ENCODE results near the gene THSD7A.

THSD7A gene

GRCh38 chr7:11702938-11703337 is 129.1 kb downstream of the THSD7A start:
- DNase-seq = no peak

GRCh38 chr7:11701829-11702560 is 130.0 kb downstream of the THSD7A start:
- no peak for DNase-seq

GRCh38 chr7:11699666-11700065 is 132.3 kb downstream of the THSD7A start:
- no peak for DNase-seq

GRCh38 chr7:11698384-11698871 is 133.6 kb downstream of the THSD7A start:
- no peak for DNase-seq

DNA sequence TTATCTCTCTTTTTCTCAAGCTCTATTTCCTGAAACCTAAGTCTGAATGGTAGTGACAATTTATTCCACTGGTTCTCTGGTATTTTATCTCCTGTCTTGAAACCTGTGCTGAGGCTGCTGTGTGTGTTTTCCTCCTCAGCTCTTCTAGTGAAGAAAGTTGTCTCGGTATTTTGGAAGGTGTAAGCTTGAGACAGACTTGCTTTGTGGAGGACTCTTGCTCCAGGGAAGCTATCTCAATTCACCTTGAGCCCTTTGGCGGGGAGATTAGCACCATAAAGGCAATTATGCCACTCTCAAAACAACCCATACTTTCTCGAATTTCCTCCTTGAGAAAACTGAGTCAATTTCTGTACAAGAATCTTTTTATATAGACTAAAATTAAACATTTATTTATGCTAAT is 141.6 kb downstream of the THSD7A start:
- no peak for DNase-seq

- no peak for DNase-seq
These were observed 142.9 kb downstream of the THSD7A start for GRCh38 chr7:11689096-11689495.

- no peak for DNase-seq
These were observed 150.5 kb downstream of the THSD7A start for GRCh38 chr7:11681461-11681860.

GRCh38 chr7:11675163-11675562 is 156.8 kb downstream of the THSD7A start:
- DNase-seq = no peak

- DNase-seq = no peak
These were observed 163.3 kb downstream of the THSD7A start for GRCh38 chr7:11668727-11669126.

- DNase-seq = no peak
These were observed 164.2 kb downstream of the THSD7A start for GRCh38 chr7:11667810-11668185.

DNA sequence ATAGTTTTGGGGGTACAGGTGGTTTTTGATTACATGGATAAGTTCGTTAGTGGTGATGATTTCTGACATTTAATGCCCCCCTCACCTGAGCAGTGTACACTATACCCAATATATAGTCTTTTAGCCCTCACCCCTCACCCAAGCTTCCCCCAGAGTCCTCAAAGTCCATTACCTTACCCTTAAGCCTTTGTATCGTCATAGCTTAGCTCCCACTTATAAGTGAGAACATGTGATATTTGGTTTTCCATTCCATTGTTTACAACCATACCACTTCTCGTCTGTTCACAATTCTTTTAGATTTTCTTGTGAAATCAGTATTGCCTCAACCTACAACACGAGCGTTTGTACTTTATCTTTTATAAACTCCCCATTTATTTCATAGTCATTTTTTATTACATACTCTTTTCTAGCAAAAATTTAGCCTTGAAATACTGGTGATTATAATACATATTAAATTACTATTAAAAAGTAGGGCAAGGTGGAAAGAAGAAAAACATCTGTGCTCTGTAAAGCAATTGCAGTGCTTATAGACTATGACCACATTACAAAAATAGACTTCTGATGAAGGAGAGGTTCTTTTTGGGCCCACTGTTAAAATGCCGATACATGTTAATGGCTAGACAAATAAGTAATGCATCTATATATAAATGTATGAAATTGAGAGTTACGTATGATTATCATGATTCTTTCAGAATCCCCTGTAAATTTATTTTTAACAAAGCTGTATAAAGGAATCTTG is 164.8 kb downstream of the THSD7A start:
- DNase-seq = no peak

GRCh38 chr7:11665357-11665756 is 166.6 kb downstream of the THSD7A start:
- DNase-seq = no peak

DNA sequence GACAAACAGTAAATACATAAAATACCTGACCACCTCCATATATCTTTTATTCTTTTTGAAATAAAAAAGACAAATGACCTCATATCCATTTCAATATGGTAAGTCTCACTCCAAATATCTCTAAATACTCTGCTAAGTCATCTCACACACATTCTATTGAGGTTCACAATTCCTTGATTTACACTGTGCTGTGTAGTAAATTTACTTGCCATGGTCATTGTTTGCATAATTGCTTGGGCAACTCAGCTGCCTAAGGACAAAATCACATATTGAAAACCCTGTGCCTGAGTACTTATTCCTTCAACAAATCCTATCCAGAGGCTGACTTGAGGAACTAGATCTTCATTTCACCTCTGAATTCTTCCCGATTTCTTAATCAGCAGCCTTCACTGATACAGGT is 176.4 kb downstream of the THSD7A start:
- no peak for DNase-seq

GRCh38 chr7:11655163-11655562 is 176.8 kb downstream of the THSD7A start:
- DNase-seq = no peak

GRCh38 chr7:11650500-11650899 is 181.5 kb downstream of the THSD7A start:
- no peak for DNase-seq

DNA sequence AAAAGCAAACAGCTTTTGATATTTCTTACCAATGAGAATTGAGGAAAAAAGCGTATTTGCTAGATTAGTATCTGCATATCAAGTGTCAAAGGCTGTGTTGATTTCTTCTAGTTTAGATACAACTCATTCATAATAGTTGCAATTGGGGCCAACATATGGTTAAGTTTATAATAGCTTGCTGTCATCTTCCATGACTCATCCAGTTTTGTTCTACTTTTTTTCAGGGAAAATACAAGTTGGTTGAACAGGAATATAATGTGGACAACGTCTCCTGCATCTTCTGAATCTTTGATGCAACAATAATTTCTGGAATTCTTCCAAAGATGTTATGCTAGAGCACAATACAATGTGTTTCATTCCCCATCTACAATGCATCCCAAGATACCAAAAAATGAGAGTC is 182.0 kb downstream of the THSD7A start:
- no peak for DNase-seq

- no peak for DNase-seq
These were observed 183.0 kb downstream of the THSD7A start for GRCh38 chr7:11648980-11649379.

DNA sequence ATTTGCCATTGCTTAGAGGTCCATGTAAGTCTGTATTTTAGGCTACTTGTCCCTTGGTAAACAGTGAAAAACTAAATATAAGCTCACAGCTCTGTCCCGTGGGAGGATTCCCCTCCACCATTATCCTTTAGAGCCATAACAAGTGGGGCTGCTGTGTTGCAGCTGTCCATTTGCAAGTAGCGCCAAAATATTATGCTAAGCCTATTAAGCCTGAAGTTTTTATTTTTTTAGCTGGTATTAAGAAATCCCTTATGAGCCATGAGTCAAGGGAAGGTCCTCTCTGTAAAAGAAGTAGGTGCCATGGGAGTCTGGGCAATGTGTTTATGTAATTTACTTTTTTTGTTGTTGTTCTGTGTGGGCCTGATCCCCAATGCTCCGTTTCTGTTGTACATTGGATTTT is 183.9 kb downstream of the THSD7A start:
- DNase-seq = no peak

GRCh38 chr7:11642841-11643240 is 189.2 kb downstream of the THSD7A start:
- DNase-seq = no peak

- no peak for DNase-seq
These were observed 189.7 kb downstream of the THSD7A start for GRCh38 chr7:11642276-11642675.

GRCh38 chr7:11638011-11638774 is 193.8 kb downstream of the THSD7A start:
- DNase-seq = no peak

GRCh38 chr7:11636274-11636673 is 195.7 kb downstream of the THSD7A start:
- DNase-seq = no peak

- DNase-seq = no peak
These were observed 198.7 kb downstream of the THSD7A start for GRCh38 chr7:11633310-11633709.

GRCh38 chr7:11630355-11630754 is 201.6 kb downstream of the THSD7A start:
- DNase-seq = no peak
